ENCODE data around the gene STK24.

The STK24 gene

GRCh38 chr13:98446234-98446621 is 130.7 kb downstream of the STK24 start:
- DNase-seq = no peak

GRCh38 chr13:98445340-98446233 is 131.3 kb downstream of the STK24 start:
- DNase-seq = peak; percentile 53

- no peak for DNase-seq
Observed at GRCh38 chr13:98444381-98444780, 132.5 kb downstream of the STK24 start.

- no peak for DNase-seq
Observed at GRCh38 chr13:98443800-98444325, 133.0 kb downstream of the STK24 start.

- DNase-seq = no peak
Observed at GRCh38 chr13:98443329-98443728, 133.6 kb downstream of the STK24 start.

- DNase-seq = no peak
Observed at GRCh38 chr13:98442391-98443230, 134.3 kb downstream of the STK24 start.

- no peak for DNase-seq
Observed at GRCh38 chr13:98441056-98441676, 135.7 kb downstream of the STK24 start.

GRCh38 chr13:98440390-98441055 is 136.4 kb downstream of the STK24 start:
- no peak for DNase-seq

GRCh38 chr13:98439896-98440295 is 137.0 kb downstream of the STK24 start:
- no peak for DNase-seq

- no peak for DNase-seq
Observed at GRCh38 chr13:98439126-98439828, 137.6 kb downstream of the STK24 start.

- DNase-seq = no peak
Observed at GRCh38 chr13:98438246-98439125, 138.4 kb downstream of the STK24 start.

- DNase-seq = no peak
Observed at GRCh38 chr13:98436233-98436910, 140.5 kb downstream of the STK24 start.

GRCh38 chr13:98435376-98435775 is 141.5 kb downstream of the STK24 start:
- no peak for DNase-seq

GRCh38 chr13:98434060-98434459 is 142.8 kb downstream of the STK24 start:
- no peak for DNase-seq

- DNase-seq = no peak
Observed at GRCh38 chr13:98433654-98434053, 143.3 kb downstream of the STK24 start.

- DNase-seq = no peak
Observed at GRCh38 chr13:98432638-98433037, 144.3 kb downstream of the STK24 start.

GRCh38 chr13:98429977-98430736 is 146.8 kb downstream of the STK24 start:
- DNase-seq = no peak

GRCh38 chr13:98429531-98429930 is 147.4 kb downstream of the STK24 start:
- no peak for DNase-seq

- no peak for DNase-seq
Observed at GRCh38 chr13:98429081-98429480, 147.8 kb downstream of the STK24 start.
